GM13977 (cell line): ENCODE data around the gene ERN1.

Experiments
- DNase-seq: peaks from one replicate; pipeline ENCODE4 v3.0.0; 2012; ENCODE audit warnings: low spot score
- CTCF ChIP-seq: IDR thresholded peaks from 2 replicates; pipeline ENCODE4 v1.5.1; 2012; ENCODE audit warnings: mild to moderate bottlenecking, control low read depth; ENCODE audit not compliant: insufficient read depth; ENCODE audit errors: extremely low read depth, missing control alignments
- in situ Hi-C: fragments of 300-500 bp; cut with MboI; formaldehyde crosslinking; loops from one replicate; pipeline ENCODE4 v1.12.0; 2022; ENCODE audit warnings: low sequenced_read_pairs, low pct_unique_long_range_greater_than_20kb, mixed read lengths, inconsistent platforms; ENCODE audit not compliant: unreplicated experiment

ERN1 gene

GRCh38 chr17:64083093-64083492, 46.9 kb downstream of the ERN1 start:
- DNase-seq: no peak
- TF ChIP-seq CTCF: no peak
- in situ Hi-C loops: no loop called here

- in situ Hi-C loops: no loop called here
- TF ChIP-seq CTCF: no peak
- no peak for DNase-seq
Measured at GRCh38 chr17:64081802-64082799, 47.8 kb downstream of the ERN1 start.

GRCh38 chr17:64080174-64080618, 49.7 kb downstream of the ERN1 start:
- no peak for DNase-seq
- in situ Hi-C loops: no loop called here
- no peak for TF ChIP-seq CTCF

- in situ Hi-C loops: no loop called here
- no peak for DNase-seq
- TF ChIP-seq CTCF: no peak
Measured at GRCh38 chr17:64077379-64077778, 52.6 kb downstream of the ERN1 start.

GRCh38 chr17:64075913-64076312, 54.0 kb downstream of the ERN1 start:
- TF ChIP-seq CTCF: no peak
- in situ Hi-C loops: no loop called here
- no peak for DNase-seq

- no peak for TF ChIP-seq CTCF
- in situ Hi-C loops: no loop called here
- no peak for DNase-seq
Measured at GRCh38 chr17:64074704-64075426, 55.1 kb downstream of the ERN1 start.
